Fibroblast of skin of left biceps (primary cell): Measurements from ENCODE around the gene POMGNT1.

Source experiments
- DNase-seq, 2 experiments: peaks; one replicate each; pipeline ENCODE4 v3.0.0-alpha.2; 2013; ENCODE audit warnings: low read depth in 2 of 2

Gene POMGNT1

DNA sequence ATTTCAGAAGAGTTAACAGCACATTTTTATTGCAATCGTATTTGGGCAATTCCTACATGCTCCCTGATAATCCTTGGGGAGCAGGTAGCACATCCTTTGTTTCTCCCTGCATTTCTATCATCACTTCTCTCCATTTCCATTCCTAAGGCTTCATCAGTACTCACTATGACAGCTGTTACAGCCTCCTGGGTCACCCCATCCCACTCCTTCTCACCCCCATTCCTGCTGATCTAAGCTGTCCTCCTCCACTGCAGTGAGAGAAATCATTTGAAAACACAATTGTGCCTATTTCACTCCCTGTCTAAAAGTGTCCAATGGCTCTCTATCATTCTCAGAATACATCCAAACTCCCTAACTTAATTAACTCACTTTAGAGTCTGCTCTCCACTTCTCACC, 40.3 kb downstream of the POMGNT1 start:
- DNase-seq = no peak

DNA sequence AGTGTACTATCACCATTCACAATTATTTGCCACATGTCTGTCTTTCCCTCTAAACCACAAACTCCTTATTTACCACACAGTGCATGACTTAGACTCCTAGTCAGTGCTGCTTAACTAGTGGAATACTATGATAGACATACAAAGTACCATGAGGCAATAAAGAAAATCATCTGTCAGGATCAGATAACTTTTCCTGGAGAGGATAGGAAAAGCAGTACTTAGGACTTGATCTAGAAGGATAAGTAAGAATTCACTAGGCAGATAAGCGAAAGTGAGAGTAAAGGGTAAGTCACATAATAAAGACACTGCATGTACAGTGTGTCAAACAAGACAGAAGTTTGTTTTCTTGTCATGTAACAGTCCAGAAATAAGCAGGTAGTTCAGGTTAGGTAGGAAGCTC, 44.5 kb downstream of the POMGNT1 start:
- DNase-seq = no peak

DNA sequence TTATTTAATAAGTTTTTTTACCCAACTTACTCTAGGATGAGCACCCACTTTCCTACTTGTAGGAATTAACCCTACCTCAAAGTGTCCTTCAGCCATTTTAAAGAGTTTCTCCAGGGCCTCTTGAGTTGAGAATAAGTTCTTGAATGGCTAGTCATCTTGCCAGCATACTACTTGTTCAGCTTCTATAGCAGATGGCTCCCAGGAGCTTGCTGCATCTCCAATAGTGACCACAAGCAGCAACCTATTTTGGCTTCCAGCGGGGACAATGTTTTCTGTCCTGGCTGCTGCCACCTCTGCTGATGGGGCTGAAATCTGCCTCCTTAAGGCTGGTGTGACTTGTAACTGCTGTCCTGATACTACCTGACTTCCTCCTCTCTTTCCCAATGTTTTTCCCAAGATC, 45.0 kb downstream of the POMGNT1 start:
- DNase-seq = no peak

- peak; percentile 30 to 32 for DNase-seq
Measured at GRCh38 chr1:46152016-46152415, 46.2 kb downstream of the POMGNT1 start.

- no peak for DNase-seq
Measured at GRCh38 chr1:46150085-46150484, 48.1 kb downstream of the POMGNT1 start.

- DNase-seq = no peak
Measured at GRCh38 chr1:46148318-46148717, 49.9 kb downstream of the POMGNT1 start.
